HG03025 (cell line): Measurements from ENCODE around the gene OR8G5.
"Not testable (repeated sequence)": the region's sequence is repeated elsewhere in the genome, so short reads cannot be mapped to it uniquely, and the experiment has no call there.

Experiments used
- ATAC-seq: cut with Tn5 transposase; IDR thresholded peaks from one replicate; pipeline ENCODE4 v1.9.1; 2021; ENCODE audit warnings: mild to moderate bottlenecking, moderate library complexity; ENCODE audit not compliant: unreplicated experiment, low FRiP score

OR8G5 gene

GRCh38 chr11:124256076-124256475 is at the start of gene OR8G5:
TSS of gene OR8G5 (plus strand) at chr11:124256376. CDS start at chr11:124264932, 8,556 bp downstream.
- ATAC-seq, result no peak

- ATAC-seq, result no peak
Measured at GRCh38 chr11:124207102-124207792, 48.9 kb upstream of the OR8G5 start.

- no peak for ATAC-seq
Measured at GRCh38 chr11:124209824-124210357, 46.3 kb upstream of the OR8G5 start.

- no peak for ATAC-seq
Measured at GRCh38 chr11:124210421-124210820, 45.8 kb upstream of the OR8G5 start.

- ATAC-seq, result no peak
Measured at GRCh38 chr11:124211321-124211720, 44.9 kb upstream of the OR8G5 start.

GRCh38 chr11:124214027-124214426 is 42.1 kb upstream of the OR8G5 start:
- no peak for ATAC-seq

GRCh38 chr11:124219126-124219525 is 37.0 kb upstream of the OR8G5 start:
- ATAC-seq, result no peak

GRCh38 chr11:124222407-124222806 is 33.8 kb upstream of the OR8G5 start:
- no peak for ATAC-seq

- not testable (repeated sequence) for ATAC-seq
Measured at GRCh38 chr11:124224618-124225423, 31.4 kb upstream of the OR8G5 start.

GRCh38 chr11:124225471-124225870 is 30.7 kb upstream of the OR8G5 start:
- no peak for ATAC-seq

GRCh38 chr11:124233376-124233775 is 22.8 kb upstream of the OR8G5 start:
- ATAC-seq, result no peak

- no peak for ATAC-seq
Measured at GRCh38 chr11:124238512-124238911, 17.7 kb upstream of the OR8G5 start.

- no peak for ATAC-seq
Measured at GRCh38 chr11:124240621-124241397, 15.4 kb upstream of the OR8G5 start, which contains the start of gene OR8G1. TSS of gene OR8G1 (plus strand) at chr11:124241095. CDS start at chr11:124249676, 8,581 bp downstream.

GRCh38 chr11:124249869-124250268 is 6.3 kb upstream of the OR8G5 start:
- not testable (repeated sequence) for ATAC-seq

- ATAC-seq, result not testable (repeated sequence)
Measured at GRCh38 chr11:124265041-124265440, 8.9 kb downstream of the OR8G5 start.

- not testable (repeated sequence) for ATAC-seq
Measured at GRCh38 chr11:124270886-124271285, 14.7 kb downstream of the OR8G5 start.

- no peak for ATAC-seq
Measured at GRCh38 chr11:124274000-124274399, 17.8 kb downstream of the OR8G5 start.

- no peak for ATAC-seq
Measured at GRCh38 chr11:124276081-124276480, 19.9 kb downstream of the OR8G5 start.

GRCh38 chr11:124277207-124277606 is 21.0 kb downstream of the OR8G5 start:
- no peak for ATAC-seq

GRCh38 chr11:124277804-124278203 is 21.6 kb downstream of the OR8G5 start:
- ATAC-seq, result no peak

GRCh38 chr11:124278261-124278660 is 22.1 kb downstream of the OR8G5 start:
- ATAC-seq, result no peak
